Measurements from ENCODE around the gene MTFP1.
"Not testable (repeated sequence)": the region's sequence is repeated elsewhere in the genome, so short reads cannot be mapped to it uniquely, and the experiment has no call there.

Gene MTFP1

GRCh38 chr22:30426388-30427353 lies 1.1 kb downstream of the MTFP1 start:
- DNase-seq, result peak; percentile 59 to 88 (median 80)

GRCh38 chr22:30427871-30428270 lies 2.3 kb downstream of the MTFP1 start:
- DNase-seq, result no peak

GRCh38 chr22:30429887-30430286 lies 4.3 kb downstream of the MTFP1 start:
- DNase-seq, result no peak

- DNase-seq, result no peak
These were observed 5.4 kb downstream of the MTFP1 start for GRCh38 chr22:30430933-30431332.

GRCh38 chr22:30432096-30432495 lies 6.5 kb downstream of the MTFP1 start:
- no peak for DNase-seq

- no peak for DNase-seq
These were observed 7.0 kb downstream of the MTFP1 start for GRCh38 chr22:30432520-30432919.

GRCh38 chr22:30433227-30433626 lies 7.7 kb downstream of the MTFP1 start:
- no peak for DNase-seq

GRCh38 chr22:30433773-30434172 lies 8.2 kb downstream of the MTFP1 start:
- no peak for DNase-seq

GRCh38 chr22:30434843-30435242 lies 9.3 kb downstream of the MTFP1 start:
- no peak for DNase-seq

- peak; percentile 59 to 90 (median 82) for DNase-seq
These were observed 10.1 kb downstream of the MTFP1 start for GRCh38 chr22:30435674-30436126.

GRCh38 chr22:30436196-30436595 lies 10.6 kb downstream of the MTFP1 start:
- no peak for DNase-seq

GRCh38 chr22:30438559-30438958 lies 13.0 kb downstream of the MTFP1 start:
- no peak for DNase-seq

GRCh38 chr22:30439226-30439625 lies 13.7 kb downstream of the MTFP1 start:
- DNase-seq, result no peak

- DNase-seq, result no peak
These were observed 14.3 kb downstream of the MTFP1 start for GRCh38 chr22:30439836-30440235.

GRCh38 chr22:30441088-30441487 lies 15.5 kb downstream of the MTFP1 start:
- no peak for DNase-seq

GRCh38 chr22:30444632-30445437 lies 19.3 kb downstream of the MTFP1 start:
- peak in 3 of 5 donors; percentile 30 to 61 (median 32) for DNase-seq

GRCh38 chr22:30445438-30446145 lies 20.0 kb downstream of the MTFP1 start:
- no peak for DNase-seq

- no peak for DNase-seq
These were observed 22.1 kb downstream of the MTFP1 start for GRCh38 chr22:30447656-30448055.

- DNase-seq, result not testable (repeated sequence)
These were observed 25.9 kb downstream of the MTFP1 start for GRCh38 chr22:30451488-30451887.

- no peak for DNase-seq
These were observed 27.3 kb downstream of the MTFP1 start for GRCh38 chr22:30452861-30453260.

- peak in 1 of 5 donors; percentile 36 for DNase-seq
These were observed 28.4 kb downstream of the MTFP1 start for GRCh38 chr22:30453731-30454510.

Data from T-helper 1 cell (primary cell).